ENCODE data around the gene ZNF775.
"Not testable (repeated sequence)": the region's sequence is repeated elsewhere in the genome, so short reads cannot be mapped to it uniquely, and the experiment has no call there.

ZNF775 gene

DNA sequence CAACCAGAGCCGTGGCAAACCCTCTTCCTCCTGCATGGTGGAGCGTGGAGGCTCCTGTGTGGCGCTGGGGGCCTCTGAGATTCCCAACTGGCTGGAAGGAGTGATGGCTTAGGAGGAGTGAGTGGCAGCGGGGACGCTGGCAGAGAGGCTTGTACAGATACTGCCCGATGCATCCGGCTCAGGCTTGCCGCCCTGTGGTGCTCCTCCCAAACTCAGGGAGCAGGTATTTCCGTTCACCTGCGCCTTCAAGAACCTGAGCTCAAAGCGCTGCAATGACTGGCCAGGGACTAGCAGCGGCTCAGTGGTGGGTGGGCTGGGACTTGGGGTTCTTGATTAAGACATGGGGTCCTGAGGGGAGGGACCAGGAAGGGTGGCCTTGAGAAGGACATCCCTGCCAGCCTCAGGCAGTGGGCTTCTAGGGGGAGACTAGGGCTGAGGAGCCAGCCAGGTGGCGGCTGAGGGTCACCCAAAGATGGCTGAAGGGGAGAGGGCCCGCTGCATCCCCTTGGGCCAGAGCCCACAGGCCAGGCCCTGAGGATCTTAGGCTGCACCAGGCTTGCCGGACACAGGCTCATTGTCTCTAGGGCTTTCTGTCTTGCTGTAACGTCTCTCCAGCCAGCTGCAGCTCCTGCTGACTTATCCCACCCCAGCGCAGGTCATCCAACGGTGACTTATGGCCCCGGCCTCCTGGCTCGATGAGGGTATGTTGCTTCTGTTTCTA is 3.2 kb downstream of the ZNF775 start:
- no peak for DNase-seq (ENCODE audit: low spot score)

DNA sequence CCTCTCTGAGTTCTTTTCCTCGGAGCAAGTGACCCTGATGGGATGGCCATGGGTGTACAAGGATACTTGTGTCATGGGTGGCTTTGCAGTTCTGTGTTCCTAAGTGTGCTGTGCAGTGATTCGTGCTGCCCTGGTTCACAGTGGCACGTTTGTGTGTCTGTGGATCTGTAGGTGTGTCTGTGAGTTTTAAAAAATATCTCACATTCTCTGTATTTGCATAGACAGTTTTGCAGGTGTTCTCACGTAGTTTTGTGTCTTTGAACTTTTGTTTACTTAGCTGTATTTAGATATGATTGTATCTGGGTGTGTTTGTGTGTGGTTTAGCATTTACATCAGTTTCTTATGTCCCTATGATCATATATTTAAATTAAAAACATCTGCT is 3.7 kb downstream of the ZNF775 start:
- DNase-seq (ENCODE audit: low spot score): peak; percentile 17

DNA sequence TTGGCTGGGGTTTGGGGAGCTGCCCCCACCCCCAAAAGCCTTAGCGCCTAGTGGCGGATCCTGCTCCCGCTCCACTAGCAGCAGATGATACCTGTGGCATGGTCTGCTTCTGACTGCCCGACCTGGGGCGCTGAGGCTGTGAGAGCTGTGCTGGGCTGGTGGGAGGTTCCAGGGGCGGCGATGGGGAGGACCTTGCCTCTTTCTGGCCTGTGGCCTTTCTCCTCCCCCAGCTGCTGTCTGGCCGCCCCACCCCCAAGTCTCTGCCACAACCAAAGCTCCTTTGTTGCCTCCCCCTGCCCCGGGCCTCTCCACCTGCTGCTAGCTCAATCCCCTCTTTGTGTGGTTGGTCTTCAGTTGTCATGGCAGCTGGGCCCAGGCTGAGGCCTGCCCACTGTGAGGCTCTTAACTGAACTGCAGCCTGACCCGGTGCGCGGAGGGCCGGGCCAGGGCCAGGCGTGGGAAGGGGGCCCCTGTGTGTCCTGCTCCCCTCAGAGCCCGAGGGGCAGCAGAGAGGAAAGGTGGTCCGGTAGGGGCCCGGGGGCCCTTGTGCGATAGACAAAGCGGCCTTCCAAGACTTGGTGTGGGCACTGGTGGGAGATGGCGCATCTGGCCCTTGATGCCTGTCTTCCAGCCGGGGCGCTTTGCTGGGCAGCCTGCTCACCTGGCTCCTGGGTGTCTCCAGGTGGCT is 4.7 kb downstream of the ZNF775 start:
- no peak for DNase-seq (ENCODE audit: low spot score)

DNA sequence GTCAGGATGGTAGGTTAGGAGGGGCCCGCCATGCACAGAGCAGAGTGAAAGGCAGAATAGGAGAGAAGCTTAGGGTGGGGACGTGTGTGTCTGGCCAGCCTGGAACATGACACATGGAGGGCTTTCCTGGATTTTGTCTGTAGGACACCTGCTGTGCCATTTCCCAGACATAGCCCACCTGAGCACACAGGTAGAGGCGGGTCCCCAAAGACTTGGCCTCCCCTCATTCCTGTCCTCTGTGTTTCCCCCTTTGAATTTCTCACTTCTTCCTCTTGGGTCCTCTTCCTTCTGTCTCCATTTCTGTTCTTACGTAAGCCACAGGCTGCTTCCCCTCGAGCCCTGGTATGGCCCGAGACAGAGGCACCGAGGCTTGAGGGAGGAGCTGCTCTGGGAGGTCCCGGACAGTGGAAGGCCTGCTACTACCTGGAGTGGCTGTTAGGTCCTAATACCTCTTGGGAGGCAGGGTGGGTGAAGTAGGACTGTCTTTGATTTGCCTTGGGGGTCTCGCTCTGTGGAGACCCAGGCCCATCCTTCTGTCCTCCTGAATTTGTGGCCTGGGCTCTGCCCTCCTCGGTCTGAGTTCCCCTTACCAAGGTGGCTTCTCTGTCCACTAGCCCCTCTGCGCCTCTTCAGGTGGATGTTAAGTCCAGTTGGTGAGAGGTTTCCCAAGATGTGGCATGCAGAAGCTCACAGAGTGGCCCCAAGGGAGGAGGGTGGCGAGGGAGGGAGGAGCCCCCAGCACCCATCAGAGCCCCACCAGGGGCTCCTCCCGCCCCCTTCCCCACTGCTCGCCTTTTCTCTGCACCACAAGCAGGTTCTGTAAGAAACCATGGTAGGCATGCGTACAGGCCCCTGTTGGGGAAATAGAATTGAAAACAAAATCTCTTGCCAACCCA is 5.5 kb downstream of the ZNF775 start:
- no peak for DNase-seq (ENCODE audit: low spot score)

DNA sequence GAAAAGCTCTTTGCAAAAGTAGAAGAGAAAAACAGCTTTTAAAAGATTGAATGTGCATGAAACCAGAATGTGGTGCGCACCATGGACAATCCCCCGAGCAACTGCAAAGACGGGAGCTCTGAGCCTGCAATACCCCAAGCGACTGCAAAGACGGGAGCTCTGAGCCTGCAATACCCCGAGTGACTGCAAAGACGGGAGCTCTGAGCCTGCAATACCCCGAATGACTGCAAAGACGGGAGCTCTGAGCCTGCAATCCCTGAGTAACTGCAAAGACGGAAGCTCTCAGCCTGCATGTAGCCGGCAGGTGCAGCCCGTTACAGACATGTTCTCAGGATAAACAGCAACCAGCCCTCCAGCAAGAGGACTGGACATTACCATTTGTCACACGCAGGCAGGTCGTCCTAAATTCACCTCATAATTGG is 6.2 kb downstream of the ZNF775 start:
- no peak for DNase-seq (ENCODE audit: low spot score)

DNA sequence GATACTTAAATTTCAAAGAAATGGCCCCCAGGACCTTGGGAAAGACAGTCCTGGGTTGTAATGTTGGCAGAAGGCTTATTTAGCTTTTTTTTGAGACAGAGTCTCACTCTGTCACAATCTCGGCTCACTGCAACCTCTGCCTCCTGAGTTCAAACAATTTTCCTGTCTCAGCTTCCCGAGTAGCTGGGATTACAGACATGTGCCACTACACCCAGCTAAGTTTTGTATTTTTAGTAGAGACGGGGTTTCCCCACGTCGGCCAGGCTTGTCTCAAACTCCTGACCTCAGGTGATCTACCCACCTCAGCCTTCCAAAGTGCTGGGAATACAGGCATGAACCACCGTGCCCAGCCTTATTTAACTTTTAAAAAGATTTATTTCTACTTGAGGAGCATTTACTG is 6.8 kb downstream of the ZNF775 start:
- not testable (repeated sequence) for DNase-seq (ENCODE audit: low spot score)

DNA sequence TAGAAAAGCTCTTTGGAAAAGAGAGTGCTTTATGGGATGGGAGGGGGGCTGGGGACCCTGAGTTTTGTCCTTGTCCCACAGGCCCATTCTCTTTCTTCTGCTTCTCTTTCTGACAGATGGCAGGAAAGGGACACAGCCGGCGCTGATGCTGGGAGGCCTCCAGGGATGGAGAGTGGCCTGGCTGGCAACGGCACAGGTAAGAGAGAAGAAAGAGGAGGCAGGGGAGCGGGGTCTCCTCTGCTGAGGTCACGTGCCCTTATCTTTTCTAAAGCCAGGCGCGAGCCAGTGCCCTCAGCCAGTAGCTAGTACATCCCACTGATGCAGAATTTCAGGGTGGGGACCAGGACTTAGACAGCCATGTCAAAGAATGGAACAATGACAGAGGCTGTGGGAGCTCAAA is 9.2 kb downstream of the ZNF775 start:
- no peak for DNase-seq (ENCODE audit: low spot score)

DNA sequence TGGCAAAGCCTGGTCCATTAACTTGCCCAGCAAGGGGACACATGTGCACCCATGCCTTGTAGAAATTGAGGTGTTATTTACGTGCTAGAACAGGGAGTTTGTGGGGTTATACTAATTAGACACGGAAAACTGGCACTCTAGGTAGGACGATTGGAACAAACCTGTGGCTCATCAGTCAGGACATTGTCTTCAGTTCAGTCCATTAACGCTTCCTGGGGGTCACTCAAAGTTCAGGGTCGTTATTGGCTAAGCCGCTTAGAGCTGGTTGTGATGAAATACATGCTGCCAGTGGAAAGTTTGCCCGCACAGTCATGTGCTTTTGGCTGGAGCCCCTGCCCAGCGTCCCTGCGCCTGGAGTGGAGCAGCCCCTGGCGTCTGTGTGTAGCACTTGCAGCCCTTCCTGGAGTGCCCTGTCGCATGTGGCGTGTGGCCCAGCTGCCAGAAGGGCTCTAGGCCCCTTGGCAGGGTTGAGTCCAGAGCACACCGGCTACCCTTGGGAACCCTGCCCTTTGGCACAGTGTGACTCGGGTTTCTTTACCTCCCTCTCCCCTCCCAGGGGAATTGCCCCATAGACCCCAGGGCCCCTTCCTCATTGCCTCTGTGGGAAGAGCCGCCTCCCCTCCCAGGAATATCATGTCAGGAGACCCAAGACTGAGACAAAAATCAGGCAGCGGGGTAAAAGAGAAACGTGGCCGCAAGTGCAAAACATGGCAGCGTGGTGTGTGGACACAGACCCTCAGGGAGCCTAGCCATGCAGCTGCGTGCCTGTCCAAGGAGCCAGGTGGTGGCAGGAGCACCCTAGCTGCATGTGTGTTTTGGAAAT is 9.8 kb downstream of the ZNF775 start:
- DNase-seq (ENCODE audit: low spot score): no peak

DNA sequence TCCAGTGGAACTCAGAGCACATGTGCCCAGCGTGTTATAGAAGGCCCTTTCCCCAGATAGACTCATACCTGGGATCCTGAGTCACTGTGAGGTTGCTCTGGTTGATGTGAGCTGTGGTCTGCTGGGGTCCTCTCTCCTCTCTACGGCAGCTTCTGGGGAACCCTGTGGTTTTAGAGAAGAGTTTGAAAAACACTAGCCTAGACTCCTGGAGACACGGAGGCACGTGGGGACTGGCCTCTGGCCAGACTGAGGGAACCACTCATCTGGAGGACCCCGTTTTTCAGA is 10.3 kb downstream of the ZNF775 start:
- no peak for DNase-seq (ENCODE audit: low spot score)

DNA sequence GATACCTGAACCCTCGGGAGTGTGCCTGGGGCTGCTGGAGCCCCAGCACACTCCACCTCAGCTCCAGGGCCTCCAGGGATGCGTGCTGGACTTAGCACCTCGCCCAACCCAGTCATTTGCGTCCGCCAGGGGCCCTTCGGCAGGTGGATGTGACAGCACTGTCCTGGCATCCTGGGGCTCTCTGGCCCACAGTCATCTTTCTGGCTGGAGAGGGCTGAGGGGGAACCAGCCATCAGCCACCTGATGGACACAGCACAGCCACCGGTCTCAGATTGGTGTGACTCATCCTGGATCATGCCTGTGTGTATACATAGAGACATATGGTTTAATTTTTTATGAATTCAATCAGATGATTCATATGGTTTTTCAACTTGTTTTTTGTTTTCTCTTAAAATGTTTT is 11.1 kb downstream of the ZNF775 start:
- DNase-seq (ENCODE audit: low spot score): no peak

DNA sequence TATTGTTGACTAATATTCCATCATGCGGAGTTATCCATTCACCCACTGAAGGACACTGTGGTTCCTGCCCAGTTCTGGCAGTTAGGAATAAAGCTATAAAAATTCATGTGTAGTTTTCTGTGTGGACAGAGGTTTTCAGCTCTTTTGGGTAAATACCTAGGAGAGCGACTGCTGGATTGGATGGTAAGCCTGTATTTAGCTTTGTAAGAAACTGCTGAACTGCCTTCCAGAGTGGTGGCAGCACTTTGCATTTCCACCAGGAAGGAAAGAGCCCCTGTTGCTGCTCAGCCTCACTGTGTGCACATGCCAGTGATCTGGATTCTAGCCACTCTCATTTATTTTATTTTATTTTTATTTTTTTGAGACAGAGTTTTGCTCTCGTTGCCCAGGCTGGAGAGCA is 14.2 kb downstream of the ZNF775 start:
- DNase-seq (ENCODE audit: low spot score): no peak

DNA sequence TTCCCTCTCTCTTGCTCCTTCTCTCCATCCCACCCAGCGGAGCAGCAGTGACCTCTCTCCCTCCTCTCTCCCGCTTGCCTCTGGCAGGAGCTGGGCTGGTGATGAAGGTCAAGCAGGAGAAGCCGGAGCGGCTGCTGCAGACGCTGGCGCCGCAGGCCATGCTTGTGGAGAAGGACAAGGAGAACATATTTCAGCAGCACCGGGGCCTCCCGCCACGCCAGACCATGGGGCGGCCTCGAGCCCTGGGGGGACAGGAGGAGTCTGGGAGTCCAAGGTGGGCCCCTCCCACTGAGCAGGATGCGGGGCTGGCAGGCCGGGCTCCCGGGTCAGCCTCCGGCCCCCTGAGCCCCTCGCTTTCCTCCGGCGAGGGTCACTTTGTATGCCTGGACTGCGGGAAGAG is 17.3 kb downstream of the ZNF775 start:
- no peak for DNase-seq (ENCODE audit: low spot score)

DNA sequence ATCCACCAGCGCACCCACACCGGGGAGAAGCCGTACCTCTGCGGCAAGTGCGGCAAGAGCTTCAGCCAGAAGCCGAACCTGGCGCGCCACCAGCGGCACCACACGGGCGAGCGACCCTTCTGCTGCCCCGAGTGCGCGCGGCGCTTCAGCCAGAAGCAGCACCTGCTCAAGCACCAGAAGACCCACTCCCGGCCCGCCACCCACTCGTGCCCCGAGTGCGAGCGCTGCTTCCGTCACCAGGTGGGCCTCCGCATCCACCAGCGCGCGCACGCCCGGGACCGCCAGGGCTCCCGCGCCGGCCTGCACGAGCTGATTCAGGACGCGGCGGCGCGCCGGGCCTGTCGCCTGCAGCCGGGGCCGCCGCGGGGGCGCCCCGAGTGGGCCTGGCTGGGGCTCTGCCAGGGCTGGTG is 17.7 kb downstream of the ZNF775 start:
- no peak for DNase-seq (ENCODE audit: low spot score)

DNA sequence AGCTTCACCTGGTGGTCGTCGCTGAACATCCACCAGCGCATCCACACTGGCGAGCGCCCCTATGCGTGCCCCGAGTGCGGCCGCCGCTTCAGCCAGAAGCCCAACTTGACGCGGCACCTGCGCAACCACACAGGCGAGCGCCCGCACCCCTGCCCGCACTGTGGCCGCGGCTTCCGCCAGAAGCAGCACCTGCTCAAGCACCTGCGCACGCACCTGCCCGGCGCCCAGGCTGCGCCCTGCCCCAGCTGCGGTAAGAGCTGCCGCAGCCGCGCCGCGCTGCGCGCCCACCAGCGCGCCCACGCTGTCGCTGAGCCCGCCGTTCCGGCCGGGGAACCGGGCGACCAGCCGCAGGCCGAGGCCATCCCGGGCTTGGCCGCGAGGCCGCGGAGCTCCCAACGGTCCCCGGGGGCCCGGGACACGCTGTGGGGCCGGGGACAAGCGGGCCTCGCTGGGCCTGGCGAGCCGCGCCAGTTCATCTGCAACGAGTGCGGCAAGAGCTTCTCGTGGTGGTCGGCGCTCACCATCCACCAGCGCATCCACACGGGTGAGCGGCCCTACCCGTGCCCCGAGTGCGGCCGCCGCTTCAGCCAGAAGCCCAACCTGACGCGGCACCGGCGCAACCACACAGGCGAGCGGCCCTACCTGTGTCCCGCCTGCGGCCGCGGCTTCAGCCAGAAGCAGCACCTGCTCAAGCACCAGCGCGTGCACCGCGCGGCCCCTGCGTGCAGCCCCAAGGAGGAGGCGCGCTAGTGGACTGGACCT is 18.4 kb downstream of the ZNF775 start:
- DNase-seq (ENCODE audit: low spot score): no peak

DNA sequence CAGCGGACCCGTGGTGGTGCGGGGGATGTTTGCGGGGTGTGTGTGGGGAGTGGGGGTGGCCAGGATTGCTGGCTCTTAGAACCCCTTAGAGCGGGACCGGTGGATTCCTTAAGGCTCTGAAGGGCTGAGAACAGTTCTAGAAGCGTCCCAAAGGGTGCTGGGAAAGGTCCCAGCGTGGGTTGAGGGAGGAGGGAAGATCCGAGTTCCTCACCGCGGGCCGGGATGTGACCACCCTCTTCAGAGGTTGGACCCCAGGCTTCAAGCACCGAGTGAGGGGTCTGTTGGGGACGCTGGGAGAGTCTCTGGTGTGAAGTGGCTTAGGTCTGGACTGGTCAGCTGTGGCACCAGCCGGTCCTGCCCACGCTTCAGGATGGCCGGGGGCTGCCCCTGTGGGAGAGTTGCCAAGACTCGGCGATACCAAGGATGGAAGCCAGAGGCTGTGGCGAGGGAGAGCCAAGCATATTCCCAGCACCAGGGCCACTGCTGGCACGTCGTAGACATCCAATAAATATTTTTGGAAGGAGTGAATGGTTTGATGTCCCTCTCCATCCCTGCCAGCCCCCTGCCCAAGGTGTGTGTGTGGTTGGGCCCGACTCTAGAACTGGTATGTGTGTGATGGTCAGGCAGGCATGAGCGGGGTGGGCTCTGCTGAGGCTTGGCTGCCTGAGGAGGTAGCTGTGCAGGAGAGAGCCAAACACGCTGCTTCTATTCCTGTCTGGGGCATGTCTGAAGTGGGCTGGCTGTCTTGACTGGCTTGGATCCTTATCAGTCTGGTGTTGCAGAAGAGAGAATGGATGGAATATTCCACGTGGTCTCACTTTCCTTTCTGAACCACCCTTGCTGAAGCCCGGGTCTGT is 19.2 kb downstream of the ZNF775 start:
- no peak for DNase-seq (ENCODE audit: low spot score)

DNA sequence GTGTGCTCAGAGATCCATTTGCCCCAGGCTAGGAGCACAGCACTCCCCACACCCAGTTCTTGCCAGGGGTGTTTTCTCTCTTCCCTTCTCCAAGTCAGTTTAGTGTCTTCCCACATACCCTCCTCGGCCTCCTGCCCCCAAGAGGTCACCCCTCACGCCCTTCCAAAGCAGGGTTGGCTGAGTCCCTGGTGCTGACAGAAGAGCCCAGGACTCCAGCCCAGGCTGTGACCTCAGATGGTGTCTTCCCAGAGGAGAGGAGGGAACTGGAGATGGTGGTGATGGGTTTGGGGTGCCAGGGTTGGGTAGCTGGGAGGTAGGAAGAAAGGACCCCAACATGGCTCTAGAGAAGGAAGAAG is 19.8 kb downstream of the ZNF775 start:
- DNase-seq (ENCODE audit: low spot score): no peak

DNA sequence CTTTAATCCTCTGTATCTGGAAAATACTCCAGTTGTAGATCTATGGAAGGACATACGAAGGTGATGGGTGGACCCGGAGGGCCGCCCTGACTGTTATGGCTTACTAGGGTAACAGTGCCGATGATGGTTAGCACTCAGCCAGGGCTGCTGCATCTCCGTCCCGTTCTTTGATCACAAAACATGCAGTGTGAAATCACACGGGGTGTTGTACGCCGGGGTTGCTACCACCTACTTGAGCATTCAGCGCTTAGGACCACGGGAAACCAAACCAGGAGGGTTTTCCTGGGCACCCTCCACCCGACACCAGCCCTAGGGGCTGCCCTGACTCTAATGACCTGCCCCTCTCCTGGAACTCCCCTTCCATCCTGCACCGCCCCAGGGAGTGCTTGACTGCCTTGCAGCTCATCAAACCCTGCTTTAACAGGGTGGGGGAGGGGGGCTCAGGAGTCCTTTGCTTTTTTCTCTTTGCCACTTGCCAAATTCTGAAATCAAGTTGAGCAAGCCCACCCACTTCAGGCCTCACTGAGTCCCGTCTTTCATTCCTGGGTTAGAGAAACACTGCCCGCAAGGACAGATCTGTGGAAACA is 20.4 kb downstream of the ZNF775 start:
- no peak for DNase-seq (ENCODE audit: low spot score)

DNA sequence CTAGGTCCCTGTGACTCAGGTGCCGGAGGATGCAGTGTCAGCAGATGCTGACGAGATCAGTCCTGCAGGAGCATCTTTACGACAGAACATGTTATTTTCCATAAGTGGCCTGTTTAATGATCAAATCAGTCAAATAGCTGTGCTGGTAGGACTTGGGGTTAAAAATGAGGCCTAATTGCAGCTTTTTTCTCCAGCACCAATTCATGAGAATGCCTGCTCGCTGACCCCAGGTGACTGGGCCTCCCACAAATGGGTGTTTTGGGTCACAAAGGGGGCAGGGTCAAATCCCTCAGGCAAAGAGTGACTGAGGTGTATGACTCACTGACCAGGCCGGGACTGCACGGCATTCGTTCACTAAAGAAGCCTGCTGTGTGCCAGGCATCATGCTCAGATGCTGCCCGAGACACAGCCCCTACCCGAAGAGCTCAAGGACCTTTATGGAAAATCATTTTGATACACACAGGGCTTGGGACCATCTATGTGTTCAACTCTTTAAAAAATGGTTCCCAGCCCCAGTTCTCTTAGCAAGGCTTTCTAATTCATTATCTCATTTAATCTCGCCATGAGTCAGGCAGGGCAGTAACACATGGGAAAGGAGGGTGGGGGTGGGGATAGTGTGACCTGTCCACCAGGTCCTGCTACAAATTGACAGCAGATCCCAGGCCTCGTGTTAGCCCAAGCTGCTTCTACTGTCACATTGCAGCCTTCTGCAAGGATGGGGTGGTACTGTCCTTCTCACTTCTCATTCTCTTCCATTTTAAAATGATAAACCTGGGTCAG is 21.1 kb downstream of the ZNF775 start:
- DNase-seq (ENCODE audit: low spot score): no peak

DNA sequence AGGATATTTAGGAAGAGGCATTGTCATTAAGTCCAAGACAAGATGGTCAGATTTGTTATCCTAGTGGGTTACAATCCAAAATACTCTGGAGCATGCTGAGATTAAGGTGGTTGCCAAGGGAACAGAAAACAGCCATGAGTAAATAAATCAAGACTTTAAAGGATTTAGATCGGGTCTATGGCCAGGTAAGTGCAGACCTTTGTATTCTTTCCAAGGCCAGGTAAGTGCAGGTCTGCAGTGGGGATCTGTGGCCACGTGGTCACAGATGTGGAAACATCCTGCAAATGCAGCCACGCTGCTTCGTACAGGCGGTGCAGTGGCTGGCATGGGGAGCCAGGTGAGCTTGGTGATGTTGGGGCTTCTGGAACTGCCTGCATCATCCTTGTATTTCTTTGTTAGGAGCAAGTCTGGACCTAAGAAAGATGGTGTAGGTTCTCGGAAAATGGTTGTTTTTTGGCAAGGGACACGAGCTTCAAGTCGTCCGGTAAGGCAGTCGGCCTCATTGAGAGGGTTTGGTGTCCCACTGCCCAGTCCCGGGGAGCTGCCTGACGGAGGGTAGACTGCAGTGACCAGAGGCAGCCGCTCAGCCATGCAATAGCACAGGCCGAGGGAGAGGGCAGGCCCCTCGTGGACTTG is 21.8 kb downstream of the ZNF775 start:
- no peak for DNase-seq (ENCODE audit: low spot score)
